Measurements from ENCODE around the gene GALM. TPM values are rescaled to one million over a fixed set of nuclear protein-coding genes. Genes with fewer than 3 reads are reported as not detected.
"Not testable (repeated sequence)": the region's sequence is repeated elsewhere in the genome, so short reads cannot be mapped to it uniquely, and the experiment has no call there.

Gene GALM
- polyA plus RNA-seq, 3 donors = 3.0 to 3.6 (median 3.1) TPM

GRCh38 chr2:38704664-38705063 is 38.8 kb downstream of the GALM start:
- Histone ChIP-seq H3K4me1 (ENCODE audit: control insufficient read depth in 1 of 2, insufficient read depth in 2 of 2, low read length in 2 of 2) (no peaks in the 10 kb centered on the region), H3K79me2 (ENCODE audit: insufficient read depth, low read length) (no peaks in the 10 kb centered on the region), H3K9ac (ENCODE audit: insufficient read depth, low read length, poor library complexity, severe bottlenecking) (no peak overlapping the region), H4K20me1 (ENCODE audit: insufficient read depth, low read length) (no peaks in the 10 kb centered on the region), H3K4me3 (replicated peaks in 1 of 3; ENCODE audit: low read depth in 2 of 3, low read length in 3 of 3) (no peak overlapping the region), H3K4me2 (replicated peaks; ENCODE audit: extremely low read depth, low read length, poor library complexity, severe bottlenecking) (no peak overlapping the region), H3K27ac (ENCODE audit: low read depth in 1 of 2, low read length in 2 of 2) (no peak overlapping the region), H2AFZ (ENCODE audit: insufficient read depth, low read depth, low read length, poor library complexity, severe bottlenecking) (no peak overlapping the region), H3K36me3 (replicated peaks in 1 of 2; ENCODE audit: control insufficient read depth in 1 of 2, insufficient read depth in 2 of 2, low read length in 2 of 2) (no peaks in the 10 kb centered on the region), H3K27me3 (ENCODE audit: control insufficient read depth in 2 of 2, insufficient read depth in 2 of 2, low read length in 2 of 2) (no peaks in the 10 kb centered on the region), H3K9me3 (replicated peaks in 1 of 2; ENCODE audit: control insufficient read depth in 1 of 2, insufficient read depth in 1 of 2, low read length in 2 of 2) (no peaks in the 10 kb centered on the region)
- DNase-seq = no peak
- H3K36me3 Mint-ChIP-seq = peaks cover 9 to 22% of the 10 kb centered on the region in 2 donors
- no peak overlapping the region for H3K27ac Mint-ChIP-seq
- H3K27me3 Mint-ChIP-seq (ENCODE audit: low read depth in 3 of 3) = peaks cover 0 to 1% (median 0%) of the 10 kb centered on the region in 3 donors
- WGBS (ENCODE audit: insufficient coverage) = no CpG with 5 or more reads among the region's 2 CpGs
- TF ChIP-seq CTCF (IDR thresholded peaks at IDR 0.05) = no peak
- no peak overlapping the region for H3K4me3 Mint-ChIP-seq
- no peaks in the 10 kb centered on the region for H3K4me1 Mint-ChIP-seq
- intact Hi-C loops (cut with micrococcal nuclease) = no loop called here
- H3K9me3 Mint-ChIP-seq = peaks cover 0 to 2% (median 1%) of the 10 kb centered on the region in 7 donors

- no peaks in the 10 kb centered on the region for H3K79me2 ChIP-seq (ENCODE audit: insufficient read depth, low read length)
- H3K27me3 ChIP-seq (ENCODE audit: control insufficient read depth in 2 of 2, insufficient read depth in 2 of 2, low read length in 2 of 2) = no peaks in the 10 kb centered on the region
- intact Hi-C loops (cut with micrococcal nuclease) = no loop called here
- H3K36me3 ChIP-seq (replicated peaks in 1 of 2; ENCODE audit: control insufficient read depth in 1 of 2, insufficient read depth in 2 of 2, low read length in 2 of 2) = peaks cover 0 to 6% of the 10 kb centered on the region in 2 donors
- no peaks in the 10 kb centered on the region for H4K20me1 ChIP-seq (ENCODE audit: insufficient read depth, low read length)
- TF ChIP-seq CTCF (IDR thresholded peaks at IDR 0.05) = no peak
- H3K4me3 Mint-ChIP-seq = no peak overlapping the region
- H3K4me1 ChIP-seq (ENCODE audit: control insufficient read depth in 1 of 2, insufficient read depth in 2 of 2, low read length in 2 of 2) = no peaks in the 10 kb centered on the region
- no peak overlapping the region for H3K9ac ChIP-seq (ENCODE audit: insufficient read depth, low read length, poor library complexity, severe bottlenecking)
- peak overlapping the region in 1 of 7 donors; percentile 3 for H3K27ac Mint-ChIP-seq
- H3K4me1 Mint-ChIP-seq = no peaks in the 10 kb centered on the region
- peaks cover 0 to 1% (median 0%) of the 10 kb centered on the region in 3 donors for H3K27me3 Mint-ChIP-seq (ENCODE audit: low read depth in 3 of 3)
- H3K4me3 ChIP-seq (replicated peaks in 1 of 3; ENCODE audit: low read depth in 2 of 3, low read length in 3 of 3) = no peak overlapping the region
- no peaks in the 10 kb centered on the region for H3K9me3 ChIP-seq (replicated peaks in 1 of 2; ENCODE audit: control insufficient read depth in 1 of 2, insufficient read depth in 1 of 2, low read length in 2 of 2)
- DNase-seq = no peak
- no peak overlapping the region for H3K4me2 ChIP-seq (replicated peaks; ENCODE audit: extremely low read depth, low read length, poor library complexity, severe bottlenecking)
- peaks cover 0 to 3% (median 1%) of the 10 kb centered on the region in 7 donors for H3K9me3 Mint-ChIP-seq
- no peak overlapping the region for H3K27ac ChIP-seq (ENCODE audit: low read depth in 1 of 2, low read length in 2 of 2)
- H2AFZ ChIP-seq (ENCODE audit: insufficient read depth, low read depth, low read length, poor library complexity, severe bottlenecking) = no peak overlapping the region
- peaks cover 19 to 22% of the 10 kb centered on the region in 2 donors for H3K36me3 Mint-ChIP-seq
- 97% methylated on average over 3 of the region's 6 CpGs for WGBS (ENCODE audit: insufficient coverage)
Observed at GRCh38 chr2:38706846-38707345, 41.0 kb downstream of the GALM start.

GRCh38 chr2:38708491-38708890 is 42.6 kb downstream of the GALM start:
- H4K20me1 ChIP-seq (ENCODE audit: insufficient read depth, low read length); H3K4me3 ChIP-seq (replicated peaks in 1 of 3; ENCODE audit: low read depth in 2 of 3, low read length in 3 of 3); H3K4me3 Mint-ChIP-seq; intact Hi-C loops (cut with micrococcal nuclease); H3K27me3 ChIP-seq (ENCODE audit: control insufficient read depth in 2 of 2, insufficient read depth in 2 of 2, low read length in 2 of 2); H3K9me3 ChIP-seq (replicated peaks in 1 of 2; ENCODE audit: control insufficient read depth in 1 of 2, insufficient read depth in 1 of 2, low read length in 2 of 2); H3K4me1 ChIP-seq (ENCODE audit: control insufficient read depth in 1 of 2, insufficient read depth in 2 of 2, low read length in 2 of 2); H3K9ac ChIP-seq (ENCODE audit: insufficient read depth, low read length, poor library complexity, severe bottlenecking); H3K79me2 ChIP-seq (ENCODE audit: insufficient read depth, low read length); H3K27me3 Mint-ChIP-seq (ENCODE audit: low read depth in 3 of 3); H3K27ac ChIP-seq (ENCODE audit: low read depth in 1 of 2, low read length in 2 of 2); H3K9me3 Mint-ChIP-seq; H3K36me3 ChIP-seq (replicated peaks in 1 of 2; ENCODE audit: control insufficient read depth in 1 of 2, insufficient read depth in 2 of 2, low read length in 2 of 2); H3K4me1 Mint-ChIP-seq; H2AFZ ChIP-seq (ENCODE audit: insufficient read depth, low read depth, low read length, poor library complexity, severe bottlenecking); DNase-seq; H3K4me2 ChIP-seq (replicated peaks; ENCODE audit: extremely low read depth, low read length, poor library complexity, severe bottlenecking): not testable (repeated sequence)
- peak overlapping the region in 6 of 7 donors; percentile 19 to 68 (median 57) for H3K27ac Mint-ChIP-seq
- WGBS (ENCODE audit: insufficient coverage) = 79% methylated on average over 3 of the region's 9 CpGs
- peaks cover 17 to 24% of the 10 kb centered on the region in 2 donors for H3K36me3 Mint-ChIP-seq

Data from CD14-positive monocyte (primary cell).